Measurements from ENCODE around the gene PXMP4. TPM values are rescaled to one million over a fixed set of nuclear protein-coding genes. Genes with fewer than 3 reads are reported as not detected.

PXMP4 gene
- total RNA-seq, 1 donor from 2014 or later, result 3.5 TPM

DNA sequence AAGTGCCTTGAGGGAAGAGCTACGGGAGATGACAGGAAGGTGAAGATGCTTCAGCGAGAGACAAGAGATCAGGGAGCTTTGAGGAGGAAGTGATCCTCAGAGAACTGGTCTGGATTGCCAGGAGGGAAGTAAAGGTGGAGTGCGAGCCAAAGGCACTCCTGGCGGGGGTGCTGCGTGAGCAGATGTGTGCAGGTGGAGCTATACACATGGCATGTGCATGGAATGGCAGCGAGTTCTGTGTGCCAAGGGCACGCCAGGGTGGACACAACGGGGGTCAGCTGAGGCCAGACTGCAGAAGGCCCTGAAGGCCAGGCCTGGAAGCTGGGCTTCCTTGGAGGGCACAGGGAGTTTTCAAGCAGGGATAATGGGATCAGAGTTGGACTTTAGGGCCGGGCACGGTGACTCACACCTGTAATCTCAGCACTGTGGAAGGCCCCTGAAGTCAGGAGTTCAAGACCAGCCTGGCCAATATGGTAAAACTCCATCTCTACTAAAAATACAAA is 6.2 kb downstream of the PXMP4 start:
- H3K27ac ChIP-seq, result no peak overlapping the region
- Mint-ChIP-seq H3K9me3 (no peaks in the 10 kb centered on the region), H3K27ac (no peak overlapping the region), H3K36me3 (no peaks in the 10 kb centered on the region), H3K4me3 (no peak overlapping the region), H3K4me1 (no peaks in the 10 kb centered on the region), H3K27me3 (ENCODE audit: insufficient read depth, low read depth) (peaks cover 2% of the 10 kb centered on the region)
- H3K79me2 ChIP-seq (ENCODE audit: low read depth), result no peaks in the 10 kb centered on the region
- H3K4me3 ChIP-seq, result no peak overlapping the region
- H3K36me3 ChIP-seq, result no peaks in the 10 kb centered on the region
- H3K4me1 ChIP-seq, result no peaks in the 10 kb centered on the region
- TF ChIP-seq EZH2 (IDR thresholded peaks at IDR 0.05) (no peak), EZH2phosphoT487 (IDR thresholded peaks at IDR 0.05) (no peak)
- TF ChIP-seq, protein P1, sequence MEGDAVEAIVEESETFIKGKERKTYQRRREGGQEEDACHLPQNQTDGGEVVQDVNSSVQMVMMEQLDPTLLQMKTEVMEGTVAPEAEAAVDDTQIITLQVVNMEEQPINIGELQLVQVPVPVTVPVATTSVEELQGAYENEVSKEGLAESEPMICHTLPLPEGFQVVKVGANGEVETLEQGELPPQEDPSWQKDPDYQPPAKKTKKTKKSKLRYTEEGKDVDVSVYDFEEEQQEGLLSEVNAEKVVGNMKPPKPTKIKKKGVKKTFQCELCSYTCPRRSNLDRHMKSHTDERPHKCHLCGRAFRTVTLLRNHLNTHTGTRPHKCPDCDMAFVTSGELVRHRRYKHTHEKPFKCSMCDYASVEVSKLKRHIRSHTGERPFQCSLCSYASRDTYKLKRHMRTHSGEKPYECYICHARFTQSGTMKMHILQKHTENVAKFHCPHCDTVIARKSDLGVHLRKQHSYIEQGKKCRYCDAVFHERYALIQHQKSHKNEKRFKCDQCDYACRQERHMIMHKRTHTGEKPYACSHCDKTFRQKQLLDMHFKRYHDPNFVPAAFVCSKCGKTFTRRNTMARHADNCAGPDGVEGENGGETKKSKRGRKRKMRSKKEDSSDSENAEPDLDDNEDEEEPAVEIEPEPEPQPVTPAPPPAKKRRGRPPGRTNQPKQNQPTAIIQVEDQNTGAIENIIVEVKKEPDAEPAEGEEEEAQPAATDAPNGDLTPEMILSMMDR (IDR thresholded peaks at IDR 0.05), result no peak
- no peak overlapping the region for H2AFZ ChIP-seq (replicated peaks)
- H3K9me3 ChIP-seq (ENCODE audit: low read depth), result no peaks in the 10 kb centered on the region
- H4K20me1 ChIP-seq (ENCODE audit: low read depth), result no peaks in the 10 kb centered on the region
- H3K4me2 ChIP-seq, result no peak overlapping the region
- no peaks in the 10 kb centered on the region for H3K27me3 ChIP-seq
- DNase-seq (ENCODE audit: low spot score), result no peak
- H3K9ac ChIP-seq, result no peak overlapping the region
- H3F3A ChIP-seq (ENCODE audit: low read depth), result no peaks in the 10 kb centered on the region

DNA sequence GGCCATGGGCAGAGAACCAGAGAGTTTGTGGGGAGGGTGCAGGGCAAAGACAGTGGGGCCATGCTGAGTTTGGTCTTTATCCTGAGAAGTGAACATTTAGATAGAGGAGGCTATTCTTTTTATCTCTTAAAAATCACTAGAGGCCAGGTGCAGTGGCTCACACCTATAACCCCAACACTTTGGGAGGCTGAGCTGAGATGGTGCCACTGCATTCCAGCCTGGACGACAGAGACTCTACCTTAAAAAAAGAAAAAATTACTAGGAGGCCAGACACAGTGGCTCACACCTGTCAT is 8.7 kb downstream of the PXMP4 start:
- H3K9me3 Mint-ChIP-seq, result no peaks in the 10 kb centered on the region
- Histone ChIP-seq H3K36me3 (no peaks in the 10 kb centered on the region), H3K4me2 (no peak overlapping the region)

DNA sequence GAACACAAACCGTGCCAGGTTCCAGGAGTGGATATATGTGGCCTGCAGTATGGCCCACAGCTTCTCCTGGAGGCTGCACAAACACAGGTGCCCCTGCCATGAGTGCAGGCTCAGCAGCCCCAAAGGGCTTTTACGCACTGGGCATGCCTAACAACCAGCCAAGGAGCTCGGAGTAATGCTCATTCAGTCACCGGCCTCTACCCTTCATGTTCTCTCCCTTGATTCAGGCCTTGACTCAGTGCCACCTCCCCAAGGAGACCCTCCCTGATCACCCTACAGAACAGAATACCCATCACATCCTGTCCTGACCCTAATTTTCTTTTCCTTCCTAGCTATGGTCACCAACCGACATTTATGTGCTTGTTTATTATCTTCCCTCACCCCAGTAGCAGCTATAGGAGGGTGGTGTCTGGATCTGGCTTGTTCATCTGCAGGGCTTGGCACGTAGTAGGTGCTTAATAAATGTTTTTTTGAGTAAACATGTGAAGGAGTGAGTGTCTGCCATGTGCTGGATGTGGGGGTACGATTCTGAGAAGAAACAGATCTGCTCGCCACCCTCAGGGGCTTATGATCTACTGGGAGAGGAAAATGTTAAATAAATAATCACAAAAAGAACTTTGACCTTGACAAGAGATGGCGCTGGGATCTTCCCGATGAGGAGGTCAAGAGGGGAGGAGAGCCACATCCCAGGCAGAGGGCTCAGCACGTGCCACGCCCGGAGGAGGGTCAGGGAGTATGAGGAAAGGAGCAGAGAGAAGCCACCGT is 9.2 kb downstream of the PXMP4 start:
- Histone ChIP-seq H3F3A (ENCODE audit: low read depth) (no peaks in the 10 kb centered on the region), H3K79me2 (ENCODE audit: low read depth) (no peaks in the 10 kb centered on the region), H3K4me1 (no peaks in the 10 kb centered on the region), H3K27ac (no peak overlapping the region), H3K36me3 (no peaks in the 10 kb centered on the region), H2AFZ (replicated peaks) (no peak overlapping the region), H3K27me3 (no peaks in the 10 kb centered on the region), H4K20me1 (ENCODE audit: low read depth) (no peaks in the 10 kb centered on the region), H3K9me3 (ENCODE audit: low read depth) (no peaks in the 10 kb centered on the region), H3K9ac (no peak overlapping the region), H3K4me3 (no peak overlapping the region), H3K4me2 (no peak overlapping the region)
- no peak overlapping the region for H3K4me3 Mint-ChIP-seq
- no peaks in the 10 kb centered on the region for H3K36me3 Mint-ChIP-seq
- no peak for DNase-seq (ENCODE audit: low spot score)
- peaks cover 2% of the 10 kb centered on the region for H3K27me3 Mint-ChIP-seq (ENCODE audit: insufficient read depth, low read depth)
- no peaks in the 10 kb centered on the region for H3K9me3 Mint-ChIP-seq
- peaks cover 6% of the 10 kb centered on the region for H3K4me1 Mint-ChIP-seq
- TF ChIP-seq EZH2phosphoT487 (IDR thresholded peaks at IDR 0.05) (no peak), EZH2 (IDR thresholded peaks at IDR 0.05) (no peak)
- TF ChIP-seq, protein P1 (IDR thresholded peaks at IDR 0.05), result no peak
- no peak overlapping the region for H3K27ac Mint-ChIP-seq

More for the DNA sequence above, 8.7 kb downstream of the PXMP4 start:
- H3K9ac ChIP-seq, result no peak overlapping the region
- no peak overlapping the region for H3K4me3 ChIP-seq
- no peaks in the 10 kb centered on the region for H3K79me2 ChIP-seq (ENCODE audit: low read depth)
- TF ChIP-seq, protein P1 (IDR thresholded peaks at IDR 0.05), result no peak
- TF ChIP-seq EZH2phosphoT487 (IDR thresholded peaks at IDR 0.05) (no peak), EZH2 (IDR thresholded peaks at IDR 0.05) (no peak)
- H3K27ac ChIP-seq, result no peak overlapping the region
- no peak for DNase-seq (ENCODE audit: low spot score)
- no peaks in the 10 kb centered on the region for H4K20me1 ChIP-seq (ENCODE audit: low read depth)
- H3K9me3 ChIP-seq (ENCODE audit: low read depth), result no peaks in the 10 kb centered on the region
- H3K27me3 ChIP-seq, result no peaks in the 10 kb centered on the region
- H3F3A ChIP-seq (ENCODE audit: low read depth), result no peaks in the 10 kb centered on the region
- no peaks in the 10 kb centered on the region for H3K4me1 ChIP-seq
- peaks cover 6% of the 10 kb centered on the region for H3K4me1 Mint-ChIP-seq
- no peak overlapping the region for H3K27ac Mint-ChIP-seq
- H3K36me3 Mint-ChIP-seq, result no peaks in the 10 kb centered on the region
- H3K4me3 Mint-ChIP-seq, result no peak overlapping the region
- peaks cover 2% of the 10 kb centered on the region for H3K27me3 Mint-ChIP-seq (ENCODE audit: insufficient read depth, low read depth)
- H2AFZ ChIP-seq (replicated peaks), result no peak overlapping the region

Data from neural progenitor cell (in vitro differentiated cells).